ENCODE data around the gene CDH24.

DNA sequence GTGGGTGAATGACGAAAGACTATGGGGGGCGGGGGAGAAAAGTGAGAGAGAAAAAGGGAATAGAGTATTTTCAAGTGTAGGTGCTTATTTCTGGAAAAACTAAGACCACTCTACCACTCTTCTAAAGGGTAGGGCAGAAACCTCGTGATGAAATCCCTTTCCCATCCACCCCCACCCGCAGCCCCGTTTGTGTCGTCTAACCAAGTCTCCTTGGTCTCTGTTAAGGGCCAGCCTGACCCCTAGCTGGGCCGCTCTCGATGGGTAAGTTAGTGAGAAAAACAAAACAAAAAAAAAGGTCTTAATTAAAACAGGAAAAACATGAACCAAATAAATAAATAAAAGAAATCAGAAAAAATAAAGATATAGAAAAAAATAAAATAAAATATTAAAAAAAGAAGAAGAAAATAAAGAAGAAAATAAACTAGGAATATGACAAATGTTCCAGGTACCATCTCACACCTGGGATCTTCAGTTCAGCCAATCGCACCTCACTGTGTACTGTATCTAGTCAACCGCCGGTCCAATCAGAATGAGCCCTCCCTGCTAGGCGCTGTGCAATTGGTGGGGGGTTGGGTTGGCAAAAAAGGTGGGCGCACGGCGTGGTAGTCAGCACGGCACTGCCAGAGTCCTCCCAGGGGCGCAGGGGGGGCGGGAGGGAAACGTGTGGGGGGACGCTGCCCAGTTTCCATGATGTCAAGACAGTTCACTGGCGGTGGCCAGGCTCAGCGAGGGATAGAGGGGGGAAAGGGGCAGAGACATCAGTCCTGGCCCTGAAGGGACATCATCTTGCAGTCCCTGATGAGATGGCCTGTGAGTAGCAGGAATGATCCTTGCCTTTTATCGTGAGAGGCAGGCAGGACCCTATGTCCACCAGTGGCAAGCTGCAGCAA, 9.8 kb upstream of the CDH24 start:
- TF ChIP-seq, protein P1, sequence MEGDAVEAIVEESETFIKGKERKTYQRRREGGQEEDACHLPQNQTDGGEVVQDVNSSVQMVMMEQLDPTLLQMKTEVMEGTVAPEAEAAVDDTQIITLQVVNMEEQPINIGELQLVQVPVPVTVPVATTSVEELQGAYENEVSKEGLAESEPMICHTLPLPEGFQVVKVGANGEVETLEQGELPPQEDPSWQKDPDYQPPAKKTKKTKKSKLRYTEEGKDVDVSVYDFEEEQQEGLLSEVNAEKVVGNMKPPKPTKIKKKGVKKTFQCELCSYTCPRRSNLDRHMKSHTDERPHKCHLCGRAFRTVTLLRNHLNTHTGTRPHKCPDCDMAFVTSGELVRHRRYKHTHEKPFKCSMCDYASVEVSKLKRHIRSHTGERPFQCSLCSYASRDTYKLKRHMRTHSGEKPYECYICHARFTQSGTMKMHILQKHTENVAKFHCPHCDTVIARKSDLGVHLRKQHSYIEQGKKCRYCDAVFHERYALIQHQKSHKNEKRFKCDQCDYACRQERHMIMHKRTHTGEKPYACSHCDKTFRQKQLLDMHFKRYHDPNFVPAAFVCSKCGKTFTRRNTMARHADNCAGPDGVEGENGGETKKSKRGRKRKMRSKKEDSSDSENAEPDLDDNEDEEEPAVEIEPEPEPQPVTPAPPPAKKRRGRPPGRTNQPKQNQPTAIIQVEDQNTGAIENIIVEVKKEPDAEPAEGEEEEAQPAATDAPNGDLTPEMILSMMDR (IDR thresholded peaks at IDR 0.05; ENCODE audit: poor library complexity) = no peak
- TF ChIP-seq EZH2phosphoT487 (IDR thresholded peaks at IDR 0.05; ENCODE audit: low read depth, severe bottlenecking, unreplicated experiment) (no peak), EZH2 (IDR thresholded peaks at IDR 0.05; ENCODE audit: borderline replicate concordance) (no peak)
